HepG2 (cell line): ENCODE data around the gene OR5H2. TPM values are rescaled to one million over a fixed set of nuclear protein-coding genes. Genes with fewer than 3 reads are reported as not detected.
A peak's percentile ranks its signal among the peaks of the same experiment; 100 is the strongest.

Source experiments
- ATAC-seq: fragments of 200-7000 bp; cut with Tn5 transposase; 3 replicates; pipeline ENCODE4 v1.9.1; 2020; ENCODE audit warnings: mild to moderate bottlenecking, moderate library complexity
- BruUV-seq: library from RNA; stranded (reverse); fragments of 400-500 nt; replicated peaks from 2 replicates; lab custom pipeline; 2021; lab: Mats Ljungman, UMichigan
- CTCF ChIA-PET: fragments of 300-600 bp; formaldehyde crosslinking; extraction: SDS; loops from one replicate; lab custom pipeline; 2021; ENCODE audit warnings: low total read pairs, inconsistent platforms, low intra/inter-chr PET ratio; lab: Yijun Ruan, JAX
- POLR2A ChIA-PET: fragments of 350-600 bp; sonication (Branson Sonifier 250); formaldehyde crosslinking; loops from one replicate; lab custom pipeline; 2020; ENCODE audit warnings: antibody characterized with exemption, inconsistent platforms; lab: Yijun Ruan, JAX
- DNase-seq: peaks from one replicate; pipeline ENCODE4 v3.0.0-alpha.2; 2015; ENCODE audit warnings: low spot score
- FAIRE-seq: peaks from 3 replicates; lab custom pipeline; 2011; peaks lifted over from hg19 to GRCh38; lab: Jason Lieb, UNC
- H2AFZ ChIP-seq: one replicate; pipeline ENCODE4 v1.6.1; 2011; ENCODE audit warnings: low read length, inconsistent platforms
- H3K27ac ChIP-seq: fragments of 300-600 bp; 3 replicates; pipeline ENCODE4 v1.8.0; 2011; ENCODE audit warnings: mixed run types, mild to moderate bottlenecking, mixed read lengths, low read length, inconsistent platforms; ENCODE audit not compliant: insufficient read depth; ENCODE audit errors: extremely low read length
- H3K27me3 ChIP-seq, 2 experiments: fragments of 200-600 bp in 1 of 2; 2 replicates in 1 of 2; 3 replicates in 1 of 2; pipeline versions ENCODE4 v1.6.0 to v1.8.0; 2011; ENCODE audit warnings: low read length in 2 of 2, mild to moderate bottlenecking in 2 of 2, moderate library complexity in 2 of 2, inconsistent platforms in 1 of 2; ENCODE audit not compliant: insufficient read depth in 2 of 2, control insufficient read depth in 1 of 2
- H3K36me3 ChIP-seq, 2 experiments: fragments of 200-600 bp in 1 of 2; replicated peaks in 1 of 2; 2 replicates in 1 of 2; 3 replicates in 1 of 2; pipeline versions ENCODE4 v1.5.1 to v1.8.0; 2011; ENCODE audit warnings: low read length in 2 of 2, inconsistent platforms in 1 of 2; ENCODE audit not compliant: insufficient read depth in 2 of 2, control insufficient read depth in 1 of 2
- H3K4me1 ChIP-seq: 2 replicates; pipeline ENCODE4 v1.5.1; 2012; ENCODE audit warnings: low read length, inconsistent platforms; ENCODE audit not compliant: insufficient read depth
- H3K4me2 ChIP-seq: 2 replicates; pipeline ENCODE4 v1.6.0; 2011; ENCODE audit warnings: low read depth, low read length, inconsistent platforms
- H3K4me3 ChIP-seq, 3 experiments: fragments of 200-600 bp in 1 of 3; sonication (generic), shearing (Covaris generic) in 1 of 3; replicated peaks in 1 of 3; 2 replicates each; pipeline ENCODE4 v1.5.1; 2011 to 2016; ENCODE audit warnings: low read length in 3 of 3, inconsistent platforms in 2 of 3, low read depth in 2 of 3, mild to moderate bottlenecking in 2 of 3, control low read depth in 1 of 3, mixed read lengths in 1 of 3; ENCODE audit not compliant: insufficient read depth in 1 of 3
- H3K79me2 ChIP-seq: one replicate; pipeline ENCODE4 v1.6.1; 2011; ENCODE audit warnings: low read length, inconsistent platforms; ENCODE audit not compliant: insufficient read depth
- H3K9ac ChIP-seq: 2 replicates; pipeline ENCODE4 v1.6.0; 2011; ENCODE audit warnings: mild to moderate bottlenecking, low read depth, low read length, inconsistent platforms; ENCODE audit not compliant: insufficient read depth
- H3K9me3 ChIP-seq: 2 replicates; pipeline ENCODE4 v1.5.1; 2012; ENCODE audit warnings: mild to moderate bottlenecking, low read length
- H4K20me1 ChIP-seq: 2 replicates; pipeline ENCODE4 v1.6.0; 2011; ENCODE audit warnings: inconsistent platforms, mild to moderate bottlenecking, low read length, moderate library complexity; ENCODE audit not compliant: insufficient read depth
- BCLAF1 ChIP-seq: fragments of 450-650 bp; IDR thresholded peaks from 2 replicates; pipeline ENCODE4 v1.6.1; 2017; ENCODE audit warnings: mild to moderate bottlenecking
- HHEX ChIP-seq: IDR thresholded peaks from 2 replicates; pipeline ENCODE4 v1.6.1; 2016; ENCODE audit warnings: control low read depth
- HNRNPH1 ChIP-seq: fragments of 200-400 bp; formaldehyde crosslinking; optimal IDR thresholded peaks from 2 replicates; pipeline ENCODE3; 2017; ENCODE audit warnings: mild to moderate bottlenecking, low read depth, low read length
- IKZF1 ChIP-seq: fragments of 450-650 bp; IDR thresholded peaks from 2 replicates; pipeline ENCODE4 v1.7.1; 2016
- PAF1 ChIP-seq: IDR thresholded peaks from 2 replicates; pipeline ENCODE4 v1.6.1; 2016; ENCODE audit warnings: missing genetic modification reagents, missing compliant biosample characterization
- ZMYM2 ChIP-seq: sonication (generic); formaldehyde crosslinking; IDR thresholded peaks from 2 replicates; pipeline ENCODE4 v1.8.0; 2022; ENCODE audit warnings: mild to moderate bottlenecking, missing genetic modification reagents
- ZNF276 ChIP-seq: sonication (generic); formaldehyde crosslinking; IDR thresholded peaks from 2 replicates; pipeline ENCODE4 v1.4.0; 2020; ENCODE audit warnings: mild to moderate bottlenecking, low read depth, missing genetic modification reagents
- ZNF337 ChIP-seq: sonication (generic); formaldehyde crosslinking; IDR thresholded peaks from 2 replicates; pipeline ENCODE4 v1.5.1; 2020; ENCODE audit warnings: missing genetic modification reagents, low read depth, mild to moderate bottlenecking, borderline replicate concordance
- ZNF589 ChIP-seq: sonication (generic); formaldehyde crosslinking; conservative IDR thresholded peaks from 2 replicates; pipeline ENCODE4 v1.8.0; 2022; ENCODE audit warnings: mild to moderate bottlenecking, moderate library complexity, missing genetic modification reagents
- ZNF615 ChIP-seq: sonication (generic); formaldehyde crosslinking; IDR thresholded peaks from 2 replicates; pipeline ENCODE4 v1.5.0; 2020; ENCODE audit warnings: mild to moderate bottlenecking, missing genetic modification reagents, borderline replicate concordance
- ZNF775 ChIP-seq: sonication (generic); formaldehyde crosslinking; IDR thresholded peaks from 2 replicates; pipeline ENCODE4 v1.4.0; 2020; ENCODE audit warnings: missing genetic modification reagents, mild to moderate bottlenecking, moderate library complexity, borderline replicate concordance
- WGBS: methylation state at CpG from one replicate; pipeline ENCODE4 v1.1.6; 2017; ENCODE audit warnings: low lambda C conversion rate; 5-methylcytosine and 5-hydroxymethylcytosine counted together
- in situ Hi-C: cut with HindIII; loops from 2 replicates; pipeline ENCODE4 v1.10.0; 2017; ENCODE audit warnings: low pct_unique_long_range_greater_than_20kb; ENCODE audit not compliant: extremely low pct_ligation_motif_present
- intact Hi-C: fragments of 100-400 bp; cut with micrococcal nuclease; formaldehyde crosslinking; loops from one replicate; pipeline ENCODE4 v1.10.0; 2022; ENCODE audit not compliant: unreplicated experiment
- polyA plus RNA-seq, 8 experiments: library from polyadenylated mRNA; depleted of rRNA in 3 of 8; stranded (reverse) in 7 of 8; unstranded in 1 of 8; fragments of >200 nt; fragmentation: Illumina TruSeq in 4 of 8; extraction: Trizol in 4 of 8; gene quantifications; 2 replicates each; pipeline versions ENCODE4 v1.2.1 to v1.2.3, GENCODE V29; 2011 to 2016; ENCODE audit warnings: low read depth in 4 of 8, missing spikeins in 1 of 8, mixed read lengths in 1 of 8; ENCODE audit not compliant: insufficient read depth in 1 of 8
- total RNA-seq, 5 experiments: library from RNA; depleted of rRNA; stranded (reverse); fragments of >200 nt; fragmentation: Illumina TruSeq; extraction: Trizol; gene quantifications; 2 replicates each; pipeline ENCODE4 v1.2.3, GENCODE V29; 2016; ENCODE audit warnings: low read depth in 1 of 5

OR5H2 gene
- total and polyA plus RNA-seq, 2 of the 13 experiments (the other 11 are each of a cell fraction or from before 2014, with no cell fraction given): not detected

- ATAC-seq (no peak), FAIRE-seq (no peak), DNase-seq (no peak)
- no peak overlapping the region for H3K9ac ChIP-seq
- no peak for TF ChIP-seq BCLAF1
- H2AFZ ChIP-seq: no peak overlapping the region
- no peak overlapping the region for H3K4me2 ChIP-seq
- peaks cover 24% of the 10 kb centered on the region for H3K4me1 ChIP-seq
- H3K27ac ChIP-seq: no peak overlapping the region
- H3K27me3 ChIP-seq: no peaks in the 10 kb centered on the region
- POLR2A ChIA-PET: no interaction called here
- H3K36me3 ChIP-seq: no peaks in the 10 kb centered on the region
- no peaks in the 10 kb centered on the region for H3K79me2 ChIP-seq
- no TSS peak for BruUV-seq
- CTCF ChIA-PET: no interaction called here
- H4K20me1 ChIP-seq: no peaks in the 10 kb centered on the region
- no peaks in the 10 kb centered on the region for H3K9me3 ChIP-seq
- H3K4me3 ChIP-seq: no peak overlapping the region
- intact Hi-C loops: loop anchor here (10.0 kb wide), 1 partner anchor 532 kb away; no protein-coding TSS in a partner anchor
- in situ Hi-C loops: loop anchor here (5.0 to 25.0 kb wide), 2 partner anchors 290 to 540 kb away; partner anchors contain the start of gene GABRR3
Observed at GRCh38 chr3:98326945-98327344, 44.6 kb downstream of the OR5H2 start.

- ATAC-seq (peak; percentile 34; the same call in 2 of the 3 replicates), DNase-seq (no peak), FAIRE-seq (no peak)
- Histone ChIP-seq H3K4me2 (no peak overlapping the region), H3K9me3 (no peaks in the 10 kb centered on the region), H3K27ac (no peak overlapping the region), H3K36me3 (no peaks in the 10 kb centered on the region), H3K79me2 (no peaks in the 10 kb centered on the region), H3K4me1 (0 out of 2 replicates have a peak, but pooled peaks cover 10% of the 10 kb centered on the region), H3K27me3 (no peaks in the 10 kb centered on the region), H2AFZ (no peak overlapping the region), H3K4me3 (no peak overlapping the region), H3K9ac (no peak overlapping the region), H4K20me1 (no peaks in the 10 kb centered on the region)
- POLR2A ChIA-PET: no interaction called here
- in situ Hi-C loops: loop anchor here (5.0 to 25.0 kb wide), 2 partner anchors 292 to 542 kb away; partner anchors contain the start of gene GABRR3
- no peak for TF ChIP-seq ZNF337 (CRISPR knock-in tag)
- no peak for TF ChIP-seq IKZF1
- no peak for TF ChIP-seq HHEX (CRISPR knock-in tag)
- no peak for TF ChIP-seq PAF1 (CRISPR knock-in tag)
- no peak for TF ChIP-seq ZNF589 (CRISPR knock-in tag)
- TF ChIP-seq ZNF615: no peak
- no peak for TF ChIP-seq ZMYM2 (CRISPR knock-in tag)
- TF ChIP-seq ZNF276 (CRISPR knock-in tag): no peak
- TF ChIP-seq HNRNPH1: no peak
- no peak for TF ChIP-seq ZNF775 (CRISPR knock-in tag)
- WGBS: 0% methylated on average over 1 of the region's 5 CpGs
- BruUV-seq: no TSS peak
- intact Hi-C loops: loop anchor here (1.0 to 10.0 kb wide), 3 partner anchors 141 to 534 kb away; no protein-coding TSS in a partner anchor
- CTCF ChIA-PET: interaction anchor here (1.2 to 5.3 kb wide), 2 partner anchors 140 to 289 kb away, joined by 4 to 104 read pairs; no protein-coding TSS in a partner anchor
Observed at GRCh38 chr3:98328933-98329332, 46.6 kb downstream of the OR5H2 start.
